ENCODE results near the gene TFB1M. TPM values are rescaled to one million over a fixed set of nuclear protein-coding genes. Genes with fewer than 3 reads are reported as not detected.

Gene TFB1M
- total RNA-seq, 1 donor from 2014 or later: 12.6 TPM

DNA sequence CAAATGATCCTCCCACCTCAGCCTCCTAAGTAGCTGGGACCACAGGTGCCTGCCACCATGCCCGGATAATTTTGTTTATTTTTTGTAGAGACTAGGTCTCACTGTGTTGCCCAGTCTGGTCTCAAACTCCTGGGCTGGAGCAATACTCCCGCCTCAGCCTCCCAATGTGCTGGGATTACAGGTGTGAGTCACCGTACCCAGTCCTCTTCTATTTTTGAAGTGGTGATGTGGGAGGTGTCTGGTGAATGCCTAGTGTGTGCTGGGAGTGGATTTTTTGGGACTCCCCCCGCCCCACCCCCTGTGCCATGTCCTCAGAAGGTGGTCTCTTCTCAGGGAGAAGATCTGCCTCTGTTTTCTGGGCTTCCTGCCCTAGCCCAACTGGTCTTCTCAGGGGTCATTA, 98.4 kb downstream of the TFB1M start:
- FAIRE-seq: no peak
- no peak for DNase-seq (ENCODE audit: low spot score in 2 of 2)

DNA sequence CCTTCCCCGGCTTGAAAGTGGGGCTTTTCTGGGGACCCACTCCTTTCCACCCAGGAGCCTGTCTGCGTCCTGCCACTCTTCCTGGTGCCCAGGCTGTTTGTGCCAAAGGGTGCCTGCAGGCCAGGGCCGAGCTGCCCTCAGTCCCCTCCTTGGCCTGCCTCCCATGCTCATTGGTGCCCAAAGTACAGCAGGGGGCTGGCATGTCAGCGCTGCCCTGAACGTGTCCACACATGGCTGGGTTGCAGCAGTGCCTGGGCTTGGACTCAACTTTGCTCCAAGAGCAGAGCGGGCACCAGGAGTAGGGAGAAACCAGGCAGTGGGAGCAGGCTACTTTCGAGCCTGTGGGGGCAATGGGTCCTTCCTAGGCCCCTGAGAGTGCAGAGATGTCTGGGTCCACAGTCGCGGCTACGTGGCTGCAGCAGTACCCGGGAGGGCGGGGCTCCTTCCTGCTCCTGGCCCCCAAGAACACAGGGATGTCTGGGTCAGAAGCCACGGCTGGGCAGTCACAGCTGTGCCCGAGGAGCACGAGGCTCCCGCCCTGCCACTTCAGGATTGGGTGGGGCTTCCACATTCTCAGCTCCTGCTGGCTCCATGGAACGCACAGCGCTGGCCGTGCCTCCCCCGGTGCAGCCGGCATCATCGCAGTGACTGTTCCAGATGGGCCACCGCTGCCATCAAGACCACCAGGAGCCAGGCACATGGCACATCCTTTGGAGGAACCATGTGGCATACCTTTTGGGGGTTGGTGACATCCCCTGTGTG, 100.5 kb downstream of the TFB1M start:
- FAIRE-seq (no peak), DNase-seq (ENCODE audit: low spot score in 2 of 2) (no peak)

DNA sequence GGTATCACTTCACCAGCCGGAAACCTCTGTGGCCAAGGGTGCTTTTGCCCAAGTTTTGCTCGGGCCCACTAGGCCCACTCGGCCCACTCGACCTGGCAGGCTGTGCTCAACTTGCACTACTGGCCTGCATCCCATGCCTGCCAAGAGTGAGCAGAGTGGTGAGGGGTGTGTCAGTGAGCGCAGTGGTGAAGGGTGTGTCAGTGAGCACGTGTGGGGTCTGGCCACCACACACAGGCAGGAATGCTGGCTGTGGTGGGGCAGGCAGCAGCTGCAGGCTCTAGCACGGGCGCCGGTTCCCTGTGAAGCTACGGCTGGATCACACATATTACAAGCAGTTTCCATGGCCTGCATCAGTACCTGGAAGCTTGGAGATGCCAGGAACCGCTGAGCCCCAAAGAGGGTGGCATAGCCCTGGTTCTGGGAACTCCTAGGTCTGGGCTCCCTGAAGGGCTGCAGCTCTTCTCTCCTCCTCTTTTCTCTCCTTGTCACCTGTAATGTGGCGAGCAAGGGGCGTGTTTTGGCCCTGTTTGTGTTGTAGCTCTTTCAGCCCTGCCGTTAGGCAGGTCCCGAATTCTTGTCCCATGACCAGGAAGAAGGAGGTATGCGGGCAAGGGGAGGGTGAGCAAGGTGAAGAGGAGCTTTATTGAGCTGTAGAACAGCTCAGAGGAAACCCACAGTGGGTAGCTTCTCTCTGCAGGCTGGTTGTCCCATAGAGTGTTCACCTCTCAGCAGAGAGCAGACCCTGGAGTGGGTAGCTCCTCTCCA, 101.5 kb downstream of the TFB1M start:
- FAIRE-seq (no peak), DNase-seq (ENCODE audit: low spot score in 2 of 2) (no peak)

DNA sequence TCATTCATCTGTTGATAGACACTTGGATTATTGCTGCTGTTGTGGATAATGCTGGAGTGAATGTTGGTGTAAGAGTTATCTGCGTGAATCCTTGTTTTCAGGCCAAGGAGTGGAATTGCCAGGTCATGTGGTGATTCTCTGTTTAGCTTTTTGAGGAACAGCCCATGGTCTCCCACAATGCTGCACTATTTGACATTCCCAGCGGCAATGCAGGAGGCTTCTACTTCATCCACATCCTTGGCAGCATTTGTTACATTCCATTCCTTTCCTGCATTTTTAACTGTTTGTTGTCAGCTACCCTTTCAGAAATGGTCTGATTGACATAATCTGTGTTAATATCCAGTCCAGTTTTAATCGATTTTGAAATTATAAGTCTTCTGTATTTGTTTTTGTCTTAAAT, 102.2 kb downstream of the TFB1M start:
- DNase-seq (ENCODE audit: low spot score in 2 of 2): no peak
- FAIRE-seq: no peak

DNA sequence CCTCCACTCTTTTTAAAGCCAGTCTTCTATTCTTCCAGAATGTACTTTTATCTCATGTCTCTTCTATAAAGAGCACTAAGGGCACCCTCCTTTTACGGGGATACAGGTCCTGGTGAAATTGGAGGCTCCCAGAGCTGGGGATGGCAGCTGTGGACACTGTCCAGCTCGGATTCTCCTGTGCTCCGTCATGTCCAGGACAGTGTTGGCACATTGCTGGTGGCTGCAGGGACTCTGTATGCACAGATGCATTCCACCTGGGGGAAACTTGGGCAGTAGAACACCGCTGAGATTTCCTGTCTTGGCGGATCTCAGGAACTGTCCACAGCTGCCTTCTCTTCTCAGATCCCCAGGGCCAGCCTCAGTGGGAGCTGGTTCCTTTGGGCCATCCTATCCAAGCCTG, 107.1 kb downstream of the TFB1M start:
- DNase-seq (ENCODE audit: low spot score in 2 of 2) (no peak), FAIRE-seq (no peak)

Other genes with a start within 250 kb of the TFB1M start
- not detected for gene CLDN20, start 50.5 kb downstream of the TFB1M start, total RNA-seq
- not detected for gene NOX3, start 141.4 kb upstream of the TFB1M start, total RNA-seq